Lower lobe of right lung (tissue), 2 donors: ENCODE results near the gene CREBL2. TPM values are rescaled to one million over a fixed set of nuclear protein-coding genes. Genes with fewer than 3 reads are reported as not detected.
"Not testable (repeated sequence)": the region's sequence is repeated elsewhere in the genome, so short reads cannot be mapped to it uniquely, and the experiment has no call there.

Experiments used
- ATAC-seq, 2 donors: fragments of 200-7000 bp; cut with Tn5 transposase; one replicate each; pipeline ENCODE4 v1.9.1; 2020 to 2022; ENCODE audit warnings: mild to moderate bottlenecking in 2 of 2, moderate library complexity in 2 of 2
- DNase-seq: peaks from one replicate; pipeline ENCODE4 v3.0.0-alpha.2; 2020
- H3K27ac ChIP-seq: fragments of 200-600 bp; one replicate; pipeline ENCODE4 v1.8.0; 2022
- H3K27me3 ChIP-seq: fragments of 200-600 bp; one replicate; pipeline ENCODE4 v1.8.0; 2022; ENCODE audit warnings: low read depth
- H3K36me3 ChIP-seq: fragments of 200-600 bp; one replicate; pipeline ENCODE4 v1.8.0; 2022; ENCODE audit warnings: mild to moderate bottlenecking
- H3K4me1 ChIP-seq: fragments of 200-600 bp; one replicate; pipeline ENCODE4 v1.8.0; 2022
- H3K4me3 ChIP-seq: fragments of 200-600 bp; one replicate; pipeline ENCODE4 v1.8.0; 2022; ENCODE audit warnings: mild to moderate bottlenecking
- H3K9me3 ChIP-seq: fragments of 200-600 bp; one replicate; pipeline ENCODE4 v1.8.0; 2022
- CTCF ChIP-seq: fragments of 200-600 bp; IDR thresholded peaks from one replicate; pipeline ENCODE4 v1.8.0; 2022; ENCODE audit warnings: antibody characterized with exemption, mild to moderate bottlenecking
- intact Hi-C: fragments of 100-400 bp; cut with DNase I; formaldehyde crosslinking; loops from one replicate; pipeline ENCODE4 v1.11.0; 2022
- total RNA-seq: library from RNA; stranded (reverse); fragmentation: NEBNext Ultra II Directional; extraction: Animal tissue kit (Norgen Biotek cat#: 25700); gene quantifications from one replicate; pipeline ENCODE4 v1.2.1, GENCODE V29; 2021
- donor health status: DM: no; HTN: yes; CAD: no; lungs with severe emphysema.

The CREBL2 gene
- total RNA-seq, 1 donor from 2014 or later: 46.3 TPM

DNA sequence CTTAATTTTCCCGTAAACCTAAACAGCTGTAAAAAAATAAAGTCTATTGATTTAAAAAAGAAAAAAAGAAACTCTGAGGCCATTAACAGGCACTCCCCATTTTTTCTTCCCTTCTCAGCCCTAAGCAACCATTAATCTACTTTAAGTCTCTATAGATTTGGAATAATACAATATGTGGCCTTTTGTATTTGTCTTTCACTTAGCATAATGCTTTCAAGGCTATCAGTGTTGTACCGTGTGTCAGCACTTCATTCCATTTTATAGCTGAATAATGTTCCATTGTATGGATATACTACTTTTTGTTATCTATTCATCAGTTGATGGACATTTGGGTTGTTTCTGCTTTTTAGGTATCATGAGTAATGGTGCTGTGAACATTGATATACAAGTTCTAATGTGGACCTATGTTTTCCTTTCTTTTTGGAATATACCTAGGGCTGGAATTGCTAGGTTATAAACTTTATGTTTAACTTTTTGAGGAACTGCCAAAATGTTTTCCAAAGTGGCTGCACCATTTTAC lies 15.7 kb downstream of the CREBL2 start:
- no peak for TF ChIP-seq CTCF
- intact Hi-C loops: no loop called here
- no peaks in the 10 kb centered on the region for H3K27me3 ChIP-seq
- H3K36me3 ChIP-seq: no peaks in the 10 kb centered on the region
- ATAC-seq (no peak), DNase-seq (no peak)
- H3K4me1 ChIP-seq: peaks cover 1% of the 10 kb centered on the region
- no peak overlapping the region for H3K27ac ChIP-seq
- H3K9me3 ChIP-seq: no peaks in the 10 kb centered on the region
- H3K4me3 ChIP-seq: no peak overlapping the region

GRCh38 chr12:12628013-12628412 lies 16.3 kb downstream of the CREBL2 start:
- Histone ChIP-seq H3K27ac (no peak overlapping the region), H3K27me3 (no peaks in the 10 kb centered on the region), H3K4me1 (no peaks in the 10 kb centered on the region), H3K4me3 (no peak overlapping the region), H3K9me3 (no peaks in the 10 kb centered on the region), H3K36me3 (no peaks in the 10 kb centered on the region)
- intact Hi-C loops: no loop called here
- no peak for TF ChIP-seq CTCF
- DNase-seq (no peak), ATAC-seq (no peak)

DNA sequence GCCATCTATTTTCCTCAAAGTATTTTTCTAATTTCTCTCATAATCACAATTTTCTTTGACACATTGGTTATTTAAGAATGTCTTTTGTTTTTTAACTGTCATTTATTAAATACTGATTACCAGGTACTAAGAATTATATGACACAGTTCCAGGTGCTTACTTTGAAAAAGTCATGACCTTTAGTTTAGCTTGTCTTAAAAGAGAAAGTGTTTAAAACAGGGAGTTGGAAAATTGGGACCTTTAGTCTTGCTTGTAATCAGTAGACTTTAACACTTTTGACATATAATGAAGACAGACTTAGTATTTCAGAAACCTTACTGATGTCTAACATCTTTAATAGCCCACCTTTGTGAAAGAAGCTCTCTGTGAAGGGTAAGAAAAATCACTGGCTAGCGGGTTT lies 19.2 kb downstream of the CREBL2 start:
- ATAC-seq: no peak

GRCh38 chr12:12635651-12636050 lies 24.0 kb downstream of the CREBL2 start:
- no peak for ATAC-seq
- no peak for DNase-seq
- H3K9me3 ChIP-seq: no peaks in the 10 kb centered on the region
- intact Hi-C loops: no loop called here
- H3K4me1 ChIP-seq: no peaks in the 10 kb centered on the region
- TF ChIP-seq CTCF: no peak
- peaks cover 54% of the 10 kb centered on the region for H3K36me3 ChIP-seq
- H3K27ac ChIP-seq: no peak overlapping the region
- no peak overlapping the region for H3K4me3 ChIP-seq
- no peaks in the 10 kb centered on the region for H3K27me3 ChIP-seq

More for the DNA sequence above, 19.2 kb downstream of the CREBL2 start:
- Histone ChIP-seq H3K4me3 (no peak overlapping the region), H3K36me3 (peaks cover 8% of the 10 kb centered on the region), H3K27ac (no peak overlapping the region), H3K27me3 (no peaks in the 10 kb centered on the region), H3K9me3 (no peaks in the 10 kb centered on the region), H3K4me1 (no peaks in the 10 kb centered on the region)
- intact Hi-C loops: no loop called here
- no peak for DNase-seq
- TF ChIP-seq CTCF: no peak

DNA sequence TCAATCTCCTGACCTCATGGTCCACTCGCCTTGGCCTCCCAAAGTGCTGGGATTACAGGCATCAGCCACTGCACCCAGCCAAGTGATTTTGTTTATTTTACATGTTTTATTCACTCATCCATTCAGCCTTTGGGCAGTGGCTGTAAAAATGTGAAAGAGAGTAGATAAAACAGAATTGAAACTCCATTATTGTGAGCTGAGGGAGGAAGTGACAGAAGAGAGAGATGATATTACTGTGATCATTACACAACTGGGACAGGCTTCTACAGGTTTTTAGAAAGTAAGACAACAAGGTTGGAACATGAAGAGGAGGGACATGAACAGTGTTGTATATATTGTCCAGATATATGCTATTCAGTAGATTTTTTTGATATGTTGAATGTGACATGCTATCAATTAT lies 25.0 kb downstream of the CREBL2 start:
- H3K4me1 ChIP-seq: no peaks in the 10 kb centered on the region
- H3K36me3 ChIP-seq: peaks cover 56% of the 10 kb centered on the region
- no peaks in the 10 kb centered on the region for H3K9me3 ChIP-seq
- TF ChIP-seq CTCF: no peak
- no peak for DNase-seq
- H3K4me3 ChIP-seq: no peak overlapping the region
- intact Hi-C loops: no loop called here
- H3K27me3 ChIP-seq: no peaks in the 10 kb centered on the region
- no peak overlapping the region for H3K27ac ChIP-seq
- ATAC-seq: no peak

GRCh38 chr12:12639995-12640394 lies 28.3 kb downstream of the CREBL2 start:
- DNase-seq, H3K4me3 ChIP-seq, H3K9me3 ChIP-seq, intact Hi-C loops, H3K27ac ChIP-seq, H3K4me1 ChIP-seq, ATAC-seq, H3K27me3 ChIP-seq: not testable (repeated sequence)
- peaks cover 81% of the 10 kb centered on the region for H3K36me3 ChIP-seq
